Ovary (tissue), 9 donors: ENCODE measurements around the gene TAF4. TPM values are rescaled to one million over a fixed set of nuclear protein-coding genes. Genes with fewer than 3 reads are reported as not detected.

Experiments used
- DNase-seq, 5 donors: peaks; one replicate each; pipeline ENCODE4 v3.0.0-alpha.2; 2019 to 2020
- H3K27ac ChIP-seq, 2 donors: fragments of 200-600 bp; one replicate each; pipeline versions ENCODE4 v1.5.1 to v1.8.0; 2019 to 2022
- H3K27me3 ChIP-seq: fragments of 200-600 bp; one replicate; pipeline ENCODE4 v1.8.0; 2022
- H3K36me3 ChIP-seq: fragments of 200-600 bp; sonication (generic); one replicate; pipeline ENCODE4 v1.5.1; 2019
- H3K4me1 ChIP-seq: one replicate; pipeline ENCODE4 v1.8.1; 2013; ENCODE audit warnings: mild to moderate bottlenecking, moderate library complexity; ENCODE audit not compliant: insufficient read depth
- H3K4me3 ChIP-seq: fragments of 200-600 bp; sonication (generic); one replicate; pipeline ENCODE4 v1.5.1; 2017
- H3K9me3 ChIP-seq, 2 donors: fragments of 200-600 bp in 1 of 2; sonication (generic) in 1 of 2; one replicate each; pipeline versions ENCODE4 v1.5.1 to v1.8.1; 2013 to 2019; ENCODE audit warnings: mild to moderate bottlenecking in 1 of 2, moderate library complexity in 1 of 2
- EP300 ChIP-seq: sonication (generic); formaldehyde crosslinking; IDR thresholded peaks from one replicate; pipeline ENCODE4 v1.6.1; 2017; ENCODE audit warnings: antibody characterized with exemption
- POLR2A ChIP-seq: fragments of 450-650 bp; IDR thresholded peaks from one replicate; pipeline ENCODE4 v1.6.1; 2017; ENCODE audit warnings: antibody characterized with exemption, mild to moderate bottlenecking, moderate library complexity
- WGBS, 3 donors: extraction: QIAGEN DNeasy Blood & Tissue Kit in 1 of 3; methylation state at CpG; one replicate each; pipeline versions ENCODE4 v1.1.5 to v1.1.7; 2013 to 2017; 5-methylcytosine and 5-hydroxymethylcytosine counted together
- intact Hi-C, 4 donors: fragments of 100-400 bp; cut with DNase I; formaldehyde crosslinking; loops; one replicate each; pipeline versions ENCODE4 v1.11.0 to v1.15.1; 2022 to 2023
- polyA plus RNA-seq, 2 donors: library from polyadenylated mRNA; stranded (reverse); fragments of 200-250 nt in 1 of 2; fragments of 350-450 nt in 1 of 2; fragmentation: Illumina TruSeq in 1 of 2; extraction: RNeasy Lipid Tissue Mini Kit (QIAGEN cat#74804) in 1 of 2; gene quantifications; one replicate each; pipeline ENCODE4 v1.2.3, GENCODE V29; 2013 to 2014
- total RNA-seq, 7 donors: library from RNA; depleted of rRNA in 2 of 7; stranded (reverse); fragments of >200 nt in 2 of 7; fragmentation: NEBNext Ultra II Directional in 3 of 7; extraction: Animal tissue kit (Norgen Biotek cat#: 25700) in 3 of 7; gene quantifications; one replicate each; pipeline versions ENCODE4 v1.1.0 to v1.2.4, GENCODE V29; 2016 to 2023
- TF ChIP-seq, protein P1 (sequence below), 3 donors: fragments of 450-650 bp in 2 of 3; fragments of 200-600 bp in 1 of 3; IDR thresholded peaks; one replicate each; pipeline versions ENCODE4 v1.5.1 to v1.8.0; 2016 to 2022; ENCODE audit warnings: antibody characterized with exemption in 3 of 3, mild to moderate bottlenecking in 1 of 3
- donor health status: DM: no; HTN: no; CAD: no; lungs with moderate emphysema.
- donor health status: DM: no; HTN: no; CAD: no.
- donor health status: Bipolar disorder and iron deficiency.
- donor health status: DM: yes; HTN: yes; CAD: no.
- donor health status: DM: no; HTN: no; CAD: no.
- donor health status: DM: yes; HTN: yes; CAD: no.

The TAF4 gene
- total and polyA plus RNA-seq, 9 donors: 9.3 to 34.7 (median 19.8) TPM

DNA sequence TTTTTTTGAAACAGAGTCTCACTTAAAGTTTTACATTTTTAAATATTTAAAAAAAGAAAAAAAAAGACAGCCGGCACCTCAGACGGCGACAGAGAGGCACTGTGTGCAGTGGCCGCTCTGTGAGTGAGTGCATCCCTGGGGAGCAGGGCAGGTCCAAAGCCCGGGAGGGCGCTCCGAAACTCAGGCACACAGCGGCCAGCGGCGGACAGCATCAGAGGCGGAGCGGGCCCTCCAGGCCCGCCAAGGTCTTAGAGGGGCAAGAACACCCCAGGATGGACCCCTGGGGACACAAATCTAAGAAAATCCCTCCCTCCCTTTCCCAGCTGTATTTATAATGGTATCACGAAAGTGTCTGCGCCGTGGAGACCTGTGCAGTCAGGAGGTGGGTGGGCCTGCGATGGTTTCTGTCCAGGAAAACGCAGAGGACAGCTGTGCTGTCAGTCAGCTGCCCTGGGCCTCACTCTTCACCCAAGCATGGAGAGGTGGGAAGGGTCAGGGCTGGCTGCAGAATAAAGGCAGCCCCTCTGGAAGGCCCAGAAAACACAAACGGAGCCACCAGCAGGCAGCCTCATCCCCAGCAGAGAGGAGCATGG, 43.8 kb downstream of the TAF4 start:
- Histone ChIP-seq H3K27me3 (no peaks in the 10 kb centered on the region), H3K36me3 (no peaks in the 10 kb centered on the region), H3K4me3 (no peak overlapping the region), H3K27ac (peak overlapping the region in 1 of 2 donors; percentile 71), H3K4me1 (peaks cover 46% of the 10 kb centered on the region), H3K9me3 (no peaks in the 10 kb centered on the region)
- no peak for DNase-seq
- WGBS, 3 donors: 65 to 73% (median 66%) methylated on average over 19 of the region's 19 CpGs
- TF ChIP-seq EP300 (no peak), POLR2A (no peak)
- TF ChIP-seq, protein P1, sequence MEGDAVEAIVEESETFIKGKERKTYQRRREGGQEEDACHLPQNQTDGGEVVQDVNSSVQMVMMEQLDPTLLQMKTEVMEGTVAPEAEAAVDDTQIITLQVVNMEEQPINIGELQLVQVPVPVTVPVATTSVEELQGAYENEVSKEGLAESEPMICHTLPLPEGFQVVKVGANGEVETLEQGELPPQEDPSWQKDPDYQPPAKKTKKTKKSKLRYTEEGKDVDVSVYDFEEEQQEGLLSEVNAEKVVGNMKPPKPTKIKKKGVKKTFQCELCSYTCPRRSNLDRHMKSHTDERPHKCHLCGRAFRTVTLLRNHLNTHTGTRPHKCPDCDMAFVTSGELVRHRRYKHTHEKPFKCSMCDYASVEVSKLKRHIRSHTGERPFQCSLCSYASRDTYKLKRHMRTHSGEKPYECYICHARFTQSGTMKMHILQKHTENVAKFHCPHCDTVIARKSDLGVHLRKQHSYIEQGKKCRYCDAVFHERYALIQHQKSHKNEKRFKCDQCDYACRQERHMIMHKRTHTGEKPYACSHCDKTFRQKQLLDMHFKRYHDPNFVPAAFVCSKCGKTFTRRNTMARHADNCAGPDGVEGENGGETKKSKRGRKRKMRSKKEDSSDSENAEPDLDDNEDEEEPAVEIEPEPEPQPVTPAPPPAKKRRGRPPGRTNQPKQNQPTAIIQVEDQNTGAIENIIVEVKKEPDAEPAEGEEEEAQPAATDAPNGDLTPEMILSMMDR (IDR thresholded peaks at IDR 0.05): no peak
- intact Hi-C loops: loop anchor here in 2 of 4 donors (5.0 kb wide), 1 partner anchor 115 kb away; no protein-coding TSS in a partner anchor

DNA sequence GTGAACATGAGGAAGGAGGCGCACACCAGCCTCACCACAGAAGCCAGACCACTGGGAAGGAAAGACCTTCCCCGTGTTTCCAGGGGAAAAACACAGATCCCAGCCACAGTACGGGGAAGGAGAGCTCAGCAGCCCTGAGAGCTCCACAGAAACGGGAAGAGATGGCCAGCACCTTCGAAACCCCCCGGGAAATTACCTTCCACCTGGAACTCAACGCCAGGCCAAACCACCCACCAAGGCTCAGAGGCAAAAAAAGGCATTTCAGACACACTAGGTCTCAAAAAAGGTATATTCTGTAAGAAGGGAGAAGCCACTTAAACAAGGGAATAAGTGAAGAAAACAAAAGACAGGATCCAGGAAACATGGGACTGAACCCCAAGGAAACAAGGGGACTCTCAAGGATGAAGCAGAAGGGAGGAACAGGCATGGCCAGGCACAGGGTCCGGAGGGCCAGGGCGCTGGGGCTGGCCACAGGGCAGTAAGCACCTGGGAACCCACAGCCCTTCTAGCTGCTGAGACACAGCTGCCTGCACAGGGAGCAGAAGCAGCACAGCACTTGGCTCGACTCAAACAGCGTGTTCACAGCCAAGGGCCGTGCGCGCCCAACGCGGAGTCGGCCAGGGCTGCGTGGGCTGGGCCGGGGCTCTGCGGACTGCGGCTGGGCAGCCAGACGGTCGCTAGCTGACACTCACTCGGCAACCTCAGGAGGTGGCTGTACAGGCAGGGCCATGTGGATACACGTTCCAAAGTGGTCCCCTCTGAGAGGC, 44.6 kb downstream of the TAF4 start:
- TF ChIP-seq, protein P1 (IDR thresholded peaks at IDR 0.05): no peak
- TF ChIP-seq POLR2A (no peak), EP300 (no peak)
- WGBS, 3 donors: 21 to 26% (median 22%) methylated on average over 25 of the region's 25 CpGs
- peak overlapping the region in 1 of 2 donors; percentile 71 for H3K27ac ChIP-seq
- no peaks in the 10 kb centered on the region for H3K27me3 ChIP-seq
- no peaks in the 10 kb centered on the region for H3K9me3 ChIP-seq
- no peaks in the 10 kb centered on the region for H3K36me3 ChIP-seq
- intact Hi-C loops: loop anchor here in 2 of 4 donors (5.0 kb wide), 1 partner anchor 116 kb away; no protein-coding TSS in a partner anchor
- DNase-seq: peak; percentile 65 to 79 (median 69)
- H3K4me3 ChIP-seq: no peak overlapping the region
- H3K4me1 ChIP-seq: peaks cover 41% of the 10 kb centered on the region

DNA sequence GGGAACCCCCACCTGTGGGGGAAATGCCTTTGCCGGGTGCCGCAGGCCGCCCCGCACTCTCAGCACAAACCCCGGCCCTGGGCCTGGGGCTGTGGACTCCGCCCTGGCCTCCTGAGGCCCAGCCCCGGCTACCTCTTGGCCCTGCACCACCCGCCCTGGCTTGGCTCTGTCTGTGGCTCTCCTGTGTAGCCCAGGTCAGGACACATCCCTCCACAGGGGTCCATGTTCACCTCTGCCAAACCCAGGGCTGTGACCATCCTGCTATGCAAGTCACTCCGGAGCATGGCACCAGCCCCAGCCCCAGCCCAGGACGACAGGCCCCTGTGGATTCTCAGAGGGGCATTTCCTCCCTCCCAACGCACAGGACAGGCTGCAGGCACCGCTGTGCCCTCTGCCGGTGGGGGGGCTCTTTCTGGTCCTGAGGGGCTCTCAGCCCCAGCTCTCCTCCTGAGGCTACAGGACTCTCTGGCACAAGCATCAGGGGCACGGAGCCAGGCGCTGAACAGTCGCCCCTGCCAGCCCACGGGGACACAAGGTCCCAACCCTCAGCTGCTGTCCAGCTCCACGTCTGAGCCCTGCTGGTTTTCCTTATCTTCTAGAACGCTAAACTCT, 45.7 kb downstream of the TAF4 start:
- H3K27ac ChIP-seq: peak overlapping the region in 1 of 2 donors; percentile 71
- peak in 4 of 5 donors; percentile 41 to 76 (median 56) for DNase-seq
- WGBS, 3 donors: 45 to 56% (median 51%) methylated on average over 18 to 19 of the region's 19 CpGs

More for the DNA sequence above, 45.7 kb downstream of the TAF4 start:
- no peaks in the 10 kb centered on the region for H3K27me3 ChIP-seq
- no peaks in the 10 kb centered on the region for H3K9me3 ChIP-seq
- H3K4me1 ChIP-seq: peaks cover 35% of the 10 kb centered on the region
- no peaks in the 10 kb centered on the region for H3K36me3 ChIP-seq
- intact Hi-C loops: loop anchor here in 3 of 4 donors (5.0 to 10.0 kb wide), 4 partner anchors 117 to 385 kb away; partner anchors contain the start of genes ADRM1 (in 1 of the 3), CABLES2 (in 1 of the 3), PSMA7 (in 1 of the 3) and SS18L1 (in 1 of the 3)
- TF ChIP-seq, protein P1 (IDR thresholded peaks at IDR 0.05): no peak
- TF ChIP-seq POLR2A (no peak), EP300 (no peak)
- H3K4me3 ChIP-seq: no peak overlapping the region
